ENCODE data around the gene GRK5.

DNA sequence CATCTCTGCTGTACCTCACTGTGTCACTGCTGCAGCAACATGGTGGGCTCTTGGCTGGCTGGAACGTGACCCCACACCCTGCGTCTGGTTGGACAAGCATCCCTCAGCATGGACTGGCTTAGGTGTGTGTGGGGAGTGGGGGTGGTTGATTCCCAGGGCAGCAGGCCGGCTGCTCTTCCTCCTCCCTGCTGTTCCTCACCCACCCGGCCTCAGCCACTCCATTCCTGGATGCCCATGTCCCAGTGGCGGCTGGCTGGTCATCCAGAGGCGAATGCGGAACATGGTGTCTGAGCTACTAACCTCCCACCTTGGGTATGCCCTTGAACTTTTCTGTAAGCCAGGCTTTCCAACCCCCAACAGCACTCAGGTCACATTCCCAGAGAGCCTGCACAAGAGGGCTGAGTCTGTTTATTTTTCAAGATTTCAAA lies 81.2 kb downstream of the GRK5 start:
- TF ChIP-seq, protein P1, sequence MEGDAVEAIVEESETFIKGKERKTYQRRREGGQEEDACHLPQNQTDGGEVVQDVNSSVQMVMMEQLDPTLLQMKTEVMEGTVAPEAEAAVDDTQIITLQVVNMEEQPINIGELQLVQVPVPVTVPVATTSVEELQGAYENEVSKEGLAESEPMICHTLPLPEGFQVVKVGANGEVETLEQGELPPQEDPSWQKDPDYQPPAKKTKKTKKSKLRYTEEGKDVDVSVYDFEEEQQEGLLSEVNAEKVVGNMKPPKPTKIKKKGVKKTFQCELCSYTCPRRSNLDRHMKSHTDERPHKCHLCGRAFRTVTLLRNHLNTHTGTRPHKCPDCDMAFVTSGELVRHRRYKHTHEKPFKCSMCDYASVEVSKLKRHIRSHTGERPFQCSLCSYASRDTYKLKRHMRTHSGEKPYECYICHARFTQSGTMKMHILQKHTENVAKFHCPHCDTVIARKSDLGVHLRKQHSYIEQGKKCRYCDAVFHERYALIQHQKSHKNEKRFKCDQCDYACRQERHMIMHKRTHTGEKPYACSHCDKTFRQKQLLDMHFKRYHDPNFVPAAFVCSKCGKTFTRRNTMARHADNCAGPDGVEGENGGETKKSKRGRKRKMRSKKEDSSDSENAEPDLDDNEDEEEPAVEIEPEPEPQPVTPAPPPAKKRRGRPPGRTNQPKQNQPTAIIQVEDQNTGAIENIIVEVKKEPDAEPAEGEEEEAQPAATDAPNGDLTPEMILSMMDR (IDR thresholded peaks at IDR 0.05; ENCODE audit: insufficient read depth, low read length, poor library complexity, severe bottlenecking) = no peak
- TF ChIP-seq EZH2phosphoT487 (conservative IDR thresholded peaks at IDR 0.05; ENCODE audit: low read length) = no peak
